Omental fat pad (tissue), 4 donors: ENCODE results near the gene TST. TPM values are rescaled to one million over a fixed set of nuclear protein-coding genes. Genes with fewer than 3 reads are reported as not detected.
"Not testable (repeated sequence)": the region's sequence is repeated elsewhere in the genome, so short reads cannot be mapped to it uniquely, and the experiment has no call there.

Experiments
- ATAC-seq: fragments of 150-250 bp; one replicate; pipeline ENCODE4 v1.9.1; 2016; ENCODE audit warnings: mild to moderate bottlenecking, moderate library complexity; ENCODE audit not compliant: low FRiP score
- DNase-seq: peaks from one replicate; pipeline ENCODE4 v3.0.0-alpha.2; 2019; ENCODE audit warnings: low spot score
- total RNA-seq, 4 donors: library from RNA; depleted of rRNA; stranded (reverse); fragments of >200 nt; gene quantifications; one replicate each; pipeline ENCODE4 v1.1.0, GENCODE V29; 2016
- TF ChIP-seq, protein P1 (sequence below), 3 donors: fragments of 450-650 bp; IDR thresholded peaks; one replicate each; pipeline ENCODE4 v1.5.1; 2016 to 2017; ENCODE audit warnings: antibody characterized with exemption in 3 of 3, mild to moderate bottlenecking in 3 of 3, moderate library complexity in 2 of 3

Gene TST
- total RNA-seq, 4 donors from 2014 or later = 45.4 to 141 (median 78.0) TPM

DNA sequence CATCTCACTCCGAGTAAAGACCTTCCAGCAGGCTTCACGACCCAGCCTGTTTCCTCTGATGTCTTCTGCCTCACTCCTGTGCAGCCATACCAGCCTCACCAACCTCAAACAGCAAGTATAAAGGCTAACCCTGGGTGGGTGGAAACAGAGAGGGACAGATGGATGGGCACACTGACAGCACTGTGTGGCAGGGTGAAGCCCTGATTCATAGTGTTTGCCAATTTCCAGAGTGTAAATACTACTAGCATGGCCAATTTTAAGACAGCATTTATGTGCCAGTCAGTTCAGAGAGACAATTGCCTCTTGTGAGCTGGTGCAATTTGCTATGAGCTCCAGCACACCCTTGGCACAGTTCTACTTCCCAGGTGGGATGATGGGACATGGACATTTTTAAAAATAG is 21.5 kb downstream of the TST start:
- TF ChIP-seq, protein P1, sequence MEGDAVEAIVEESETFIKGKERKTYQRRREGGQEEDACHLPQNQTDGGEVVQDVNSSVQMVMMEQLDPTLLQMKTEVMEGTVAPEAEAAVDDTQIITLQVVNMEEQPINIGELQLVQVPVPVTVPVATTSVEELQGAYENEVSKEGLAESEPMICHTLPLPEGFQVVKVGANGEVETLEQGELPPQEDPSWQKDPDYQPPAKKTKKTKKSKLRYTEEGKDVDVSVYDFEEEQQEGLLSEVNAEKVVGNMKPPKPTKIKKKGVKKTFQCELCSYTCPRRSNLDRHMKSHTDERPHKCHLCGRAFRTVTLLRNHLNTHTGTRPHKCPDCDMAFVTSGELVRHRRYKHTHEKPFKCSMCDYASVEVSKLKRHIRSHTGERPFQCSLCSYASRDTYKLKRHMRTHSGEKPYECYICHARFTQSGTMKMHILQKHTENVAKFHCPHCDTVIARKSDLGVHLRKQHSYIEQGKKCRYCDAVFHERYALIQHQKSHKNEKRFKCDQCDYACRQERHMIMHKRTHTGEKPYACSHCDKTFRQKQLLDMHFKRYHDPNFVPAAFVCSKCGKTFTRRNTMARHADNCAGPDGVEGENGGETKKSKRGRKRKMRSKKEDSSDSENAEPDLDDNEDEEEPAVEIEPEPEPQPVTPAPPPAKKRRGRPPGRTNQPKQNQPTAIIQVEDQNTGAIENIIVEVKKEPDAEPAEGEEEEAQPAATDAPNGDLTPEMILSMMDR (IDR thresholded peaks at IDR 0.05) = no peak
- no peak for DNase-seq
- no peak for ATAC-seq

DNA sequence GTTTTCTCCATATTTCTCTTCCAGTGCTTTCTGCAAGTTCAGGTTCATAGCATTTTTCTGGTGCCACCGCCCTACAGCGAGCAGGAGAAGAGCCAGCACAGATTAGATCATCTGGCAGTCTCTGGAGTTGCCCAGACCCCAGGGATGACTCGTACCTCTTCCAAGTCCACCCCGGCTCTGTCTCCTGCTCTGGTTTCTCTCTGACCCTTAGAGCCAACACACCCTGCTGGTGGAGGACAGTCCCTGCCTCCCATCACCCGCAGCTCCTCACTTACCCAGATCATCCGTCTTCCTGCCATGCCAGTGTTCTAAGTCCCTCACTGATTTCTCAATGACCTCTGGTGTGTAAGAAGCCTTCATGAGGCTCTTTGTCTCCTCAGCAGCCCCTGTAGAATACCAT is 28.0 kb downstream of the TST start:
- DNase-seq (no peak), ATAC-seq (no peak)
- TF ChIP-seq, protein P1 (IDR thresholded peaks at IDR 0.05) = no peak

DNA sequence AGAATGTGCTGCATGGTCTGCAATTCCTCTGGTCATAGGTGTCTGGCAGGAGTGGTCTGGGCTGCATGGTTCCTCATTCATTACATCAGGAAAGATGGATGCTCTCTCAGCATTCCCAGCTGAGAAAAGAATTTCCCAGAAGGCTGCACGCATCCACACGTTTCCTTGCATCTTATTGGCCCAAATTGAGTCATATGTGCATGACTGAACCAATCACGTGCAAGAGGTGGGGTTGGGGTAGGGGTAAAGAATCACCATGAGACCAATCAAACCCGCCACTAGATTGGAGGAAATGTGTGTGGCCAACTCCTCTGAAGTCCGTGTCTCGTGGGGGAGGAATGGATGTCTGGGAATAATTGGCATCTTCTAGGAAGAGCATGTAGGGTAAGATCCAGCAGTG is 28.8 kb downstream of the TST start:
- TF ChIP-seq, protein P1 (IDR thresholded peaks at IDR 0.05) = no peak
- DNase-seq (no peak), ATAC-seq (no peak)

DNA sequence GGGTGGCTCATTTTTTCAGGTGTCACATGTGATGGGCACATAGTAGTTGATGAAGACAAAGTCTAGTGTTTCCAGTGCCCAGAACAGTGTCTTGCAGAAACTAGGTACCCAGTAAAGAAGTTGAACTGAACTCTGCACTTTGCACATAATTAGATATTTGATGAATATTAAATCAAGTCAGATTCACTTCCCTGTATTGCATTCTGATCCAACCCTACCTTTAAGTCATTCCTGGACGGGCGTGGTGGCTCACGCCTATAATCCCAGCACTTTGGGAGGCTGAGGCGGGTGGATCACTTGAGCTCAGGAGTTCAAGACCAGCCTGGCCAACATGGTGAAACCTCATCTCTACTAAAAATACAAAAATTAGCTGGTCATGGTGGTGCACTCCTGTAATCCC is 30.2 kb downstream of the TST start:
- ATAC-seq, DNase-seq: not testable (repeated sequence)

DNA sequence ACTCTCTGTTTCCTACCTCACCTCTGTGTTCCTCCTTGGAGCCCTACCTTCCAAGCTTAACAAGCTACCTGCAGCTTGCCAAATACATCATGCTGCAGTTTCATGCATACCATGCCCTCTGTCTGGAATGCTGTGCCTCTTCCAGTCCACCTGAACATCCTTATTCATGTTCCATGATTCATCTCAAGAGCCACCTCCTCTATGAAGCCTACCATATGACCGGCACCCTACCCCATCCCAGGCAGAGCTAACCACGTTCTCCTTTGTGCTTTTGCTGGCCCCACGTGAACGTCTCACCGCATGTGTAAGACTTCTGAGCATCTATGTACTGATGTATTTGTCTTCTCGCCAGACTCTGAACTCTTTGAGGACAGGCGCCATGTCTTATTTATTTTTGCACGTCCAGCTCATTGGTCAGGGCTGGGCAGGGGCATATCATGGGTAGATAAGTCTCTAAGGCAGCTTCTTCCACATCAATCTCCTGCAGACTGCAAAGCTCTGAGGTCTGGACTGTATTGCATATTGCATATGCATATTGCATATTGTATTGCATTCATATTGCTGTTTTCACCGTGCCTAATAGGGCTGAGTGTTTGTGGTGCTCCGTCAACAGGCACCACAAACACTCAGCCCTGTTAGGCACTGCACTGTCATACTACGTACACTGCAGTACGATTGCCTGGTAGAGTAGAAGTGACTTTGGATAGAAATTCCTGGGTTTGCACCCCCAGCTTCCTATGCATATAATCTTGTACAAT is 31.0 kb downstream of the TST start:
- TF ChIP-seq, protein P1 (IDR thresholded peaks at IDR 0.05) = no peak
- DNase-seq (no peak), ATAC-seq (no peak)

DNA sequence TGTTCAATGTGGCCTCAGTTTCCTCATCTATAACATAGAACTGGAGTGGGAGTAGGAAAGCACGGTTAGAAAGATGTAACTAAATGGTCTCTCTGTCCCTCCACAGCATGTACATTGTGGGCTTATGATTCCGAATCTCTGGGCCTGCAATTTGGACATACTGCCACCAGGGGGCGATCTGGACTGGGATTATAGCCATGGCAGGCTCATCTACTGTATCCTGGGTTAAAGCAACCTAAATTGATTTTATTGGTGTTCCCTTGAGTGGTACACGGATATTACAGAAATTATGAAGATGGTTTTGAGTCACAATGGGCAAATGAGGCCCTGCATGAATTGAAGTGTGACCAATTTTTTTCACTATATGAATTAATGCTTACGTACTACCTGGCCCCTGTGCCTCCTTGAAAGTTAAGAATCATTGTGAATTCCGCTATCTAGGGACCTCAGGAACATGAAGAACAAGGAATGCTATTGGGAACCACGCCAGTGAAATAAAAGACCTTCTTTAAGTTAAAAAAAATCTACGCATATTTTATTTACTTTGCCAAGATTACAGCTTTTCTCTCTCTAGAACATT is 32.9 kb downstream of the TST start:
- DNase-seq (no peak), ATAC-seq (no peak)
- TF ChIP-seq, protein P1 (IDR thresholded peaks at IDR 0.05) = no peak

DNA sequence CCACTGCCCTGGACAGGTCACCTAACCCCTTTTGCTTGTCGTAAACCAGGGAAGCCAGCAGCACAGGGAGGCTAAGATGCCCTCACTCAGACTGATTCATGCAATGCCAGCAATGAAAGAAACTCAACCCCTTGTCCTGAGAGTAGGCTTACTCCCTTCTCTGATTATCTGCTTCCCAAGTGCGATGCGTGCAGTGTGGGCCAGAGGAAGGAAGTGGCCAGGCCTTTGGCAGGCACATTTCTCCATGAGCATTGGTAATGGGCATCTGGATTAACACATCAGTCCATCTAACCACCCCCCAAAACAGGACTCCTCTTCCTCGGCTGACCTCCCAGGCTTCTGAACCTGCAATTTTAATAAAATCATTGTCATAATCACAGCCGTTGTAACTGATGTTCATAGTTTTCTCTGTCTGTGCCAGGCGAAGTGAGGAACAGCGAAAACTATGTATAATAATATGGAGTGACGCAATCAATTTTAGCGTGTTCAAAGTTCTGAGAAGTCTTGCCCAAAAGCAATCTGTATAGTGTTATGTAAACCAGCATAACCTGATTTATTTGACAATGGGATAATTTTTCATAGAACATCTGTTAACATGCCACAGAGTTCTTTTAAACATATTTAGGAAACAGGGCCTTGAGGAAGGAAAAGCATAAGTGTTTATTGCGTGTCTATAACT is 33.9 kb downstream of the TST start:
- DNase-seq (no peak), ATAC-seq (no peak)
- TF ChIP-seq, protein P1 (IDR thresholded peaks at IDR 0.05) = no peak
